ENCODE measurements around the gene PTPRK. TPM values are rescaled to one million over a fixed set of nuclear protein-coding genes. Genes with fewer than 3 reads are reported as not detected.

The PTPRK gene
- total and polyA plus RNA-seq, 2 of the 13 experiments (the other 11 are each of a cell fraction or from before 2014, with no cell fraction given) = 43.6 to 98.3 TPM

DNA sequence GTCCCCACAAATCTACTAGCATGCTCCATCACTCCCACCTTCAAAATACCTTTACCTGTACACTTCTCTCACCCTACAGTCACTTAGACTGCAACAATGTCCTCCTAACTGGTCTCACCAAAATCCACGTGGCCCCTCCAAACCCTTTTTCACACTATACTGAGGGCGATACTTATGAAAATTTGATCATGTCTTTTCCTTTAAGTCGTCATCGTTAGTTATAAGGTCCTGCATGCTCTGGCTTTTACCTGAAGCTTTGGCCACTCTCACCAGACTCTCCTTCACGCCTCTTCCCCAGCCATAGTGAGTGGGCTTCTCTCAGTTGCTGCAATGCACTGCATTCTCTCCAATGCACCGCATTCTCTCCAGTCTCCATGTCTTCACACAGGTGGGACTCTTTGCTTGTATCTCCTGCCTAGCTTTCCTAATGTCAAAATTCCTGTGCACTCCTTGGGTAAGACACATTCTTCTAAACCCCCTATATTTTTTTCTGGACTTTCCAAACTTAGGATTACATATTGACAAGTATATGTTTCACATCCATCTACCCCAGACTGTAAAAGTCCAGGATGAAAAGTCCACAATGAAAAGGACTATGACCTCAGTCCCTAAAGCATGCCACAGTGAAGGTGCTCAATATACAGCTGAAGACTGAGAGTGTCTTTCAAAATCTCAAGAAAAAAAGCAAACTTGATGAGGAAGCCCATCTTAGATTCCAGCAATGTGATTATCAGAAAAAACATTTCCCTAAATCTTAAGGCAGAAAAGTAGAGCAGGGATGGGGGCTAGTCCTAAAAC is 24.7 kb downstream of the PTPRK start (continued):
- no peak for TF ChIP-seq PRDM4 (CRISPR knock-in tag; IDR thresholded peaks at IDR 0.05; ENCODE audit: borderline replicate concordance)
- TF ChIP-seq RNF2 (conservative IDR thresholded peaks at IDR 0.05; ENCODE audit: low read depth) = no peak
- peak; percentile 82 for TF ChIP-seq HNF4A (CRISPR knock-in tag; IDR thresholded peaks at IDR 0.05)
- TF ChIP-seq, protein P1, sequence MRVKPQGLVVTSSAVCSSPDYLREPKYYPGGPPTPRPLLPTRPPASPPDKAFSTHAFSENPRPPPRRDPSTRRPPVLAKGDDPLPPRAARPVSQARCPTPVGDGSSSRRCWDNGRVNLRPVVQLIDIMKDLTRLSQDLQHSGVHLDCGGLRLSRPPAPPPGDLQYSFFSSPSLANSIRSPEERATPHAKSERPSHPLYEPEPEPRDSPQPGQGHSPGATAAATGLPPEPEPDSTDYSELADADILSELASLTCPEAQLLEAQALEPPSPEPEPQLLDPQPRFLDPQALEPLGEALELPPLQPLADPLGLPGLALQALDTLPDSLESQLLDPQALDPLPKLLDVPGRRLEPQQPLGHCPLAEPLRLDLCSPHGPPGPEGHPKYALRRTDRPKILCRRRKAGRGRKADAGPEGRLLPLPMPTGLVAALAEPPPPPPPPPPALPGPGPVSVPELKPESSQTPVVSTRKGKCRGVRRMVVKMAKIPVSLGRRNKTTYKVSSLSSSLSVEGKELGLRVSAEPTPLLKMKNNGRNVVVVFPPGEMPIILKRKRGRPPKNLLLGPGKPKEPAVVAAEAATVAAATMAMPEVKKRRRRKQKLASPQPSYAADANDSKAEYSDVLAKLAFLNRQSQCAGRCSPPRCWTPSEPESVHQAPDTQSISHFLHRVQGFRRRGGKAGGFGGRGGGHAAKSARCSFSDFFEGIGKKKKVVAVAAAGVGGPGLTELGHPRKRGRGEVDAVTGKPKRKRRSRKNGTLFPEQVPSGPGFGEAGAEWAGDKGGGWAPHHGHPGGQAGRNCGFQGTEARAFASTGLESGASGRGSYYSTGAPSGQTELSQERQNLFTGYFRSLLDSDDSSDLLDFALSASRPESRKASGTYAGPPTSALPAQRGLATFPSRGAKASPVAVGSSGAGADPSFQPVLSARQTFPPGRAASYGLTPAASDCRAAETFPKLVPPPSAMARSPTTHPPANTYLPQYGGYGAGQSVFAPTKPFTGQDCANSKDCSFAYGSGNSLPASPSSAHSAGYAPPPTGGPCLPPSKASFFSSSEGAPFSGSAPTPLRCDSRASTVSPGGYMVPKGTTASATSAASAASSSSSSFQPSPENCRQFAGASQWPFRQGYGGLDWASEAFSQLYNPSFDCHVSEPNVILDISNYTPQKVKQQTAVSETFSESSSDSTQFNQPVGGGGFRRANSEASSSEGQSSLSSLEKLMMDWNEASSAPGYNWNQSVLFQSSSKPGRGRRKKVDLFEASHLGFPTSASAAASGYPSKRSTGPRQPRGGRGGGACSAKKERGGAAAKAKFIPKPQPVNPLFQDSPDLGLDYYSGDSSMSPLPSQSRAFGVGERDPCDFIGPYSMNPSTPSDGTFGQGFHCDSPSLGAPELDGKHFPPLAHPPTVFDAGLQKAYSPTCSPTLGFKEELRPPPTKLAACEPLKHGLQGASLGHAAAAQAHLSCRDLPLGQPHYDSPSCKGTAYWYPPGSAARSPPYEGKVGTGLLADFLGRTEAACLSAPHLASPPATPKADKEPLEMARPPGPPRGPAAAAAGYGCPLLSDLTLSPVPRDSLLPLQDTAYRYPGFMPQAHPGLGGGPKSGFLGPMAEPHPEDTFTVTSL (CRISPR knock-in tag; IDR thresholded peaks at IDR 0.05; ENCODE audit: borderline replicate concordance) = peak; percentile 60; the same call in 1 of the 2 replicates
- TF ChIP-seq SMYD3 (CRISPR knock-in tag; IDR thresholded peaks at IDR 0.05) = no peak
- no peak; the same call in 1 of the 2 replicates for TF ChIP-seq ZNF205 (CRISPR knock-in tag; IDR thresholded peaks at IDR 0.05)
- no peak for TF ChIP-seq ZSCAN12 (CRISPR knock-in tag; IDR thresholded peaks at IDR 0.05)
- 0 out of 2 replicates have a peak, but pooled peaks have one; percentile 21 for TF ChIP-seq ELF3 (CRISPR knock-in tag; IDR thresholded peaks at IDR 0.05)
- no peak for TF ChIP-seq ZNF101 (CRISPR knock-in tag; IDR thresholded peaks at IDR 0.05; ENCODE audit: borderline replicate concordance, low read depth)
- no peak for TF ChIP-seq CREB1 (IDR thresholded peaks at IDR 0.05)
- TF ChIP-seq CREB1 (CRISPR knock-in tag; IDR thresholded peaks at IDR 0.05) = peak; percentile 25; the same call in 1 of the 2 replicates
- 0 out of 2 replicates have a peak, but pooled peaks have one; percentile 22 for TF ChIP-seq CREM (IDR thresholded peaks at IDR 0.05)
- no peak for TF ChIP-seq CREM (CRISPR knock-in tag; IDR thresholded peaks at IDR 0.05)
- TF ChIP-seq, protein P2, sequence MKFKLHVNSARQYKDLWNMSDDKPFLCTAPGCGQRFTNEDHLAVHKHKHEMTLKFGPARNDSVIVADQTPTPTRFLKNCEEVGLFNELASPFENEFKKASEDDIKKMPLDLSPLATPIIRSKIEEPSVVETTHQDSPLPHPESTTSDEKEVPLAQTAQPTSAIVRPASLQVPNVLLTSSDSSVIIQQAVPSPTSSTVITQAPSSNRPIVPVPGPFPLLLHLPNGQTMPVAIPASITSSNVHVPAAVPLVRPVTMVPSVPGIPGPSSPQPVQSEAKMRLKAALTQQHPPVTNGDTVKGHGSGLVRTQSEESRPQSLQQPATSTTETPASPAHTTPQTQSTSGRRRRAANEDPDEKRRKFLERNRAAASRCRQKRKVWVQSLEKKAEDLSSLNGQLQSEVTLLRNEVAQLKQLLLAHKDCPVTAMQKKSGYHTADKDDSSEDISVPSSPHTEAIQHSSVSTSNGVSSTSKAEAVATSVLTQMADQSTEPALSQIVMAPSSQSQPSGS (CRISPR knock-in tag; IDR thresholded peaks at IDR 0.05) = peak; percentile 56; the same call in 1 of the 2 replicates
- TF ChIP-seq ATM (IDR thresholded peaks at IDR 0.05; ENCODE audit: borderline replicate concordance) = no peak
- no peak for TF ChIP-seq MAFF (IDR thresholded peaks at IDR 0.05; ENCODE audit: low read depth, low read length)
- TF ChIP-seq ZNF17 (CRISPR knock-in tag; IDR thresholded peaks at IDR 0.05) = no peak
- TF ChIP-seq, protein P3, sequence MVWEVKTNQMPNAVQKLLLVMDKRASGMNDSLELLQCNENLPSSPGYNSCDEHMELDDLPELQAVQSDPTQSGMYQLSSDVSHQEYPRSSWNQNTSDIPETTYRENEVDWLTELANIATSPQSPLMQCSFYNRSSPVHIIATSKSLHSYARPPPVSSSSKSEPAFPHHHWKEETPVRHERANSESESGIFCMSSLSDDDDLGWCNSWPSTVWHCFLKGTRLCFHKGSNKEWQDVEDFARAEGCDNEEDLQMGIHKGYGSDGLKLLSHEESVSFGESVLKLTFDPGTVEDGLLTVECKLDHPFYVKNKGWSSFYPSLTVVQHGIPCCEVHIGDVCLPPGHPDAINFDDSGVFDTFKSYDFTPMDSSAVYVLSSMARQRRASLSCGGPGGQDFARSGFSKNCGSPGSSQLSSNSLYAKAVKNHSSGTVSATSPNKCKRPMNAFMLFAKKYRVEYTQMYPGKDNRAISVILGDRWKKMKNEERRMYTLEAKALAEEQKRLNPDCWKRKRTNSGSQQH (CRISPR knock-in tag; IDR thresholded peaks at IDR 0.05; ENCODE audit: low read depth) = no peak
- no peak for TF ChIP-seq ZBTB38 (CRISPR knock-in tag; IDR thresholded peaks at IDR 0.05)
- no peak for TF ChIP-seq RFXAP (CRISPR knock-in tag; IDR thresholded peaks at IDR 0.05; ENCODE audit: borderline replicate concordance)

All from HepG2 (cell line).